ENCODE data around the gene VGLL4.
A peak's percentile ranks its signal among the peaks of the same experiment; 100 is the strongest.

Gene VGLL4

DNA sequence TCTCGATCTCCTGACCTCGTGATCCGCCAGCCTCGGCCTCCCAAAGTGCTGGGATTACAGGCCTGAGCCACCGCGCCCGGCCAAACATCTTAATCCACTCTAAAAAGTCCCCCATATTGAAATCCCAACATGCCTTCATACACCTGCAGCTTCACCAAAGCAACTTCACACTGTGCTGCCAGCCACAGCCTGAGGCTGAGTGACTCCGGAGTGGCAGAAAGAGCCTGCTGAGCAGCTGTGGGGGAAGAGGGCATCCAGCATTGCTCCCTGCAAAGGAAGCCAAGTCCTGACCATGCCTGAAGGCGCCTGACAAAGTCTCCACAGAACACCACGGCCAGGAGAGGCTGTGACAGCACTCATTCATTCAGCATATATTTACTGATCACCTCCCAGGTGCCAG lies 21.6 kb upstream of the VGLL4 start:
- no peak for TF ChIP-seq L3MBTL2 (conservative IDR thresholded peaks at IDR 0.05)
- TF ChIP-seq CTBP1 (IDR thresholded peaks at IDR 0.05; ENCODE audit: borderline replicate concordance), result no peak
- no peak for TF ChIP-seq FOXA1 (IDR thresholded peaks at IDR 0.05)
- no peak for TF ChIP-seq FOXK2 (IDR thresholded peaks at IDR 0.05)
- no peak for TF ChIP-seq ELF4 (IDR thresholded peaks at IDR 0.05)
- no peak for TF ChIP-seq NFRKB (IDR thresholded peaks at IDR 0.05)
- no peak for TF ChIP-seq SUZ12 (IDR thresholded peaks at IDR 0.05)
- no peak for TF ChIP-seq LEF1 (IDR thresholded peaks at IDR 0.05; ENCODE audit: borderline replicate concordance)
- TF ChIP-seq TARDBP (IDR thresholded peaks at IDR 0.05), result no peak
- no peak for TF ChIP-seq BHLHE40 (IDR thresholded peaks at IDR 0.05; ENCODE audit: borderline replicate concordance)
- TF ChIP-seq FOXM1 (IDR thresholded peaks at IDR 0.05; ENCODE audit: borderline replicate concordance), result no peak
- no peak for TF ChIP-seq ZNF384 (IDR thresholded peaks at IDR 0.05)
- TF ChIP-seq, protein P1, sequence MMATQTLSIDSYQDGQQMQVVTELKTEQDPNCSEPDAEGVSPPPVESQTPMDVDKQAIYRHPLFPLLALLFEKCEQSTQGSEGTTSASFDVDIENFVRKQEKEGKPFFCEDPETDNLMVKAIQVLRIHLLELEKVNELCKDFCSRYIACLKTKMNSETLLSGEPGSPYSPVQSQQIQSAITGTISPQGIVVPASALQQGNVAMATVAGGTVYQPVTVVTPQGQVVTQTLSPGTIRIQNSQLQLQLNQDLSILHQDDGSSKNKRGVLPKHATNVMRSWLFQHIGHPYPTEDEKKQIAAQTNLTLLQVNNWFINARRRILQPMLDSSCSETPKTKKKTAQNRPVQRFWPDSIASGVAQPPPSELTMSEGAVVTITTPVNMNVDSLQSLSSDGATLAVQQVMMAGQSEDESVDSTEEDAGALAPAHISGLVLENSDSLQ (IDR thresholded peaks at IDR 0.05), result no peak
- POLR2A ChIA-PET, result no interaction called here
- CTCF ChIA-PET, result no interaction called here
- no peak for DNase-seq (ENCODE audit: extremely low spot score)

DNA sequence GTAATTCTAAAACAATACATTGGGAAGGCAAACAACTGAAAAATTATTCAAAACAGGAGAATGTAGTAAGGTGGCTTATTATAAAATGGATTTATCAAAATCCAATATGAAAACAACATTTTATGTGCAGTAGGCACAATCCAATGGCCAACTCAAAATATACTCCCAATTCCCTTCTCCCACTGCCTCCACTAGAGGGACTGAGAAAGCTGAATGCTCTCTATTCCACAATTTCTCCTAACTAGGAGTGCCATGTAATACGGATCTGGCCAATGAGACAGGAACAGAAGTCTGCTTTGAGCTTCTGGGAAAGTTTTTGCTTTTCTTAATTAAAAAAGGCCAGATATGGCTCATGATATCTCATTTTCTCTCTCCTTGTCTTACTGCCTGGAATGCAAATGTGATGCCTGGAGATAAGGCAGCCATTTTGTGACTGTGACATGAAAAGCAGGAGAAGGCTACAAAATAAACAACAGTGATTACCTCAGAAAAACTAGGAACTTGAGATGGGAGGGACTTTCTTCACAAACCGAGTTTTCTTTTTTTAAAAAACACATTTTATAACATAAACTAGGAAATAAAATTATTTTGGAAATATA lies 18.8 kb upstream of the VGLL4 start:
- no peak for TF ChIP-seq HDGF (IDR thresholded peaks at IDR 0.05; ENCODE audit: borderline replicate concordance)
- TF ChIP-seq SUZ12 (IDR thresholded peaks at IDR 0.05), result no peak
- no peak for TF ChIP-seq LEF1 (IDR thresholded peaks at IDR 0.05; ENCODE audit: borderline replicate concordance)
- no peak for TF ChIP-seq ZNF384 (IDR thresholded peaks at IDR 0.05)
- no peak for TF ChIP-seq FOXK2 (IDR thresholded peaks at IDR 0.05)
- TF ChIP-seq BHLHE40 (IDR thresholded peaks at IDR 0.05; ENCODE audit: borderline replicate concordance), result no peak
- POLR2A ChIA-PET, result no interaction called here
- DNase-seq (ENCODE audit: extremely low spot score), result peak; percentile 32
- CTCF ChIA-PET, result no interaction called here

DNA sequence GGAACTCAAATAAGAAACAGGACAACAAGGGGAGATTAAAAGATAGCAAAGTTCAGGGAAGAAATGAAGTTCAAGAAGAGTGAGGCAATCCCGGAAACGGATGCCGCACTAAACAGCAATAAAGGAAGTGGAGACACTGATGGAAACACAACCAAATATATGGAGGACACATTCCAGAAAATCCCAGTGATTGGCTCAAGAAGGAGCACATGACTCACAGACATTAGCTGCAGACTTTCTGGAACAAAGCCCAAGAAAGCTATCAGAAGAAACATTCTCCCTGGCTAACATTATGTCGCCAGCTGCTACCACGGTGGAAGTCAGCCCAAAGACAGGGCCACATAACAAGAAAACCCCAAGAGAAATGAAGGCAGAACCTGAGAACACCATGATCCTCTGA lies 18.1 kb upstream of the VGLL4 start:
- POLR2A ChIA-PET, result no interaction called here
- TF ChIP-seq ZNF384 (IDR thresholded peaks at IDR 0.05) (no peak), NFRKB (IDR thresholded peaks at IDR 0.05) (no peak)
- DNase-seq (ENCODE audit: extremely low spot score), result no peak
- CTCF ChIA-PET, result no interaction called here

DNA sequence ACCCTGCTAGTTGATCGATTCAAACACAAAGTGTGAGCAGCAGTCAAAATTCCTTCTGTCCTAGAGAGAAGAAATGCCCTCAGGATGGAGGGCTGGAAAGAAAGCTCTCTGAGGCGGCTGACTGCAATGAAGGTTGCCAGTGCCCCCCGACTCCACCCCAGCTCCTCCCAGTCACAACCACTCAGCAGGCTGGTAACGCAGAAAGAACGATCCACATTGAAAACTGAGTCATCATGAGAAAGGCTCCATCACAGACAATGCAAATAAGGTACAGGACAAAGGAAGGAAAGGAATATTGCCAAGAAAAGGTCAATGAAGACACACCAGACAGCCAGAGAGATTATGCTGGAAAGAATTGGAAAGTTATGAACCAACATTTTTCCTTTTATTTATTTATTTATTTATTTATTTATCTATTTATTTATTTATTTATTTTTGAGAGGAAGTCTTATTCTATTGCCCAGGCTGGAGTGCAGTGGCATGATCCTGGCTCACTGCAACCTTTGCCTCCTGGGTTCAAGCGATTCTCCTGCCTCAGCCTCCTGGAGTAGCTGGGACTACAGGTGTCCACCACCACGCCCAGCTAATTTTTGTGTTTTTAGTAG lies 17.4 kb upstream of the VGLL4 start:
- no peak for DNase-seq (ENCODE audit: extremely low spot score)
- TF ChIP-seq FOXM1 (IDR thresholded peaks at IDR 0.05; ENCODE audit: borderline replicate concordance), result no peak
- no peak for TF ChIP-seq FOXA1 (IDR thresholded peaks at IDR 0.05)
- TF ChIP-seq ARNT (IDR thresholded peaks at IDR 0.05), result no peak
- no peak for TF ChIP-seq LEF1 (IDR thresholded peaks at IDR 0.05; ENCODE audit: borderline replicate concordance)
- no peak for TF ChIP-seq HDGF (IDR thresholded peaks at IDR 0.05; ENCODE audit: borderline replicate concordance)
- TF ChIP-seq L3MBTL2 (conservative IDR thresholded peaks at IDR 0.05), result no peak
- no peak for TF ChIP-seq NFRKB (IDR thresholded peaks at IDR 0.05)
- no peak for TF ChIP-seq SUZ12 (IDR thresholded peaks at IDR 0.05)
- no peak for TF ChIP-seq ZNF384 (IDR thresholded peaks at IDR 0.05)
- TF ChIP-seq SP1 (IDR thresholded peaks at IDR 0.05), result no peak
- TF ChIP-seq FOXK2 (IDR thresholded peaks at IDR 0.05), result no peak
- no peak for TF ChIP-seq BHLHE40 (IDR thresholded peaks at IDR 0.05; ENCODE audit: borderline replicate concordance)
- TF ChIP-seq, protein P1 (IDR thresholded peaks at IDR 0.05), result no peak
- no peak for TF ChIP-seq ELF4 (IDR thresholded peaks at IDR 0.05)
- TF ChIP-seq CTBP1 (IDR thresholded peaks at IDR 0.05; ENCODE audit: borderline replicate concordance), result no peak
- TF ChIP-seq TARDBP (IDR thresholded peaks at IDR 0.05), result no peak
- CTCF ChIA-PET, result no interaction called here
- POLR2A ChIA-PET, result no interaction called here

DNA sequence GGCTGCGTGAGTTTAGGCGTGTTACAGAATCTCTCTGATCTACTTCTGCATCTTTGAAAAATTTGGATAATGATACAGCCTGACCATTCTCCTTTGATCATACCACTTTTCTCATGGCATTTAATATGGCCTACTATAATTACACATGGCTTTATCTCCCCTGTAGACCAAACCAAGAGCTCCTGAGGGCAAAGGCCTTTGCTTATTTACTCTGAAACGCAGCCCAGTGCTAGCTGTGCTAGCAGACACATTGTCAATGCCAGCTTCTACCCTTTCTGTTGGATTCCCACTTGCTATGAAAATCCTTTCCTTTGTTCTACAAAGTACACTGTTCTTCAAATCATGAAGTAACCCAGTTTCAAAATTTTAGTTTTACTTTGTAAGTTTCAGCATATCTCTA lies 16.5 kb upstream of the VGLL4 start:
- ChIA-PET CTCF (no interaction called here), POLR2A (no interaction called here)
- TF ChIP-seq SUZ12 (IDR thresholded peaks at IDR 0.05) (no peak), L3MBTL2 (conservative IDR thresholded peaks at IDR 0.05) (no peak), SP1 (IDR thresholded peaks at IDR 0.05) (no peak), CTBP1 (IDR thresholded peaks at IDR 0.05; ENCODE audit: borderline replicate concordance) (no peak), FOXA1 (IDR thresholded peaks at IDR 0.05) (no peak), FOXK2 (IDR thresholded peaks at IDR 0.05) (no peak), ARNT (IDR thresholded peaks at IDR 0.05) (no peak), ZNF384 (IDR thresholded peaks at IDR 0.05) (no peak), BHLHE40 (IDR thresholded peaks at IDR 0.05; ENCODE audit: borderline replicate concordance) (no peak), FOXM1 (IDR thresholded peaks at IDR 0.05; ENCODE audit: borderline replicate concordance) (no peak), TARDBP (IDR thresholded peaks at IDR 0.05) (no peak), LEF1 (IDR thresholded peaks at IDR 0.05; ENCODE audit: borderline replicate concordance) (no peak), HDGF (IDR thresholded peaks at IDR 0.05; ENCODE audit: borderline replicate concordance) (no peak), NFRKB (IDR thresholded peaks at IDR 0.05) (no peak), ELF4 (IDR thresholded peaks at IDR 0.05) (no peak)
- TF ChIP-seq, protein P1 (IDR thresholded peaks at IDR 0.05), result no peak
- no peak for DNase-seq (ENCODE audit: extremely low spot score)

DNA sequence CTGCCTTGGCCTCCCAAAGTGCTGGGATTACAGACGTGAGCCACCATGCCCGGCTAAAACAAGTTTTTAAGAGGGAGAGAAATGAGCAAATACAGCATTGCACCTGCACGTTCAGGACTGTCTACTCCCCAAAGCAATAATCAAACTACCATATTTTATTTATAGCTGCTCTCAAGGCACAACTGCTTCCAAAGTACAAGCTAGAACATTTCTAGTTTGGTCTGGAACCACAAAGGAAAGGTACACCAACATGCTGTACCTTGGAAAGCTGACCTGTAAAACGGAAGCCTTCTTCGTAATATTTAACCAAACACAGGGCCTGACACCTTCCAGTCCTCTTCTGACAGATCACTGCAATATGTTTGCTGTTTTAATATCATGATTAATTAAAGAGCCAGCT lies 14.5 kb upstream of the VGLL4 start:
- POLR2A ChIA-PET, result no interaction called here

More for the DNA sequence above, 14.5 kb upstream of the VGLL4 start:
- CTCF ChIA-PET, result no interaction called here
- TF ChIP-seq BHLHE40 (IDR thresholded peaks at IDR 0.05; ENCODE audit: borderline replicate concordance) (no peak), ARNT (IDR thresholded peaks at IDR 0.05) (no peak), LEF1 (IDR thresholded peaks at IDR 0.05; ENCODE audit: borderline replicate concordance) (no peak), TARDBP (IDR thresholded peaks at IDR 0.05) (no peak), ZNF384 (IDR thresholded peaks at IDR 0.05) (no peak)
- TF ChIP-seq, protein P1 (IDR thresholded peaks at IDR 0.05), result no peak
- no peak for DNase-seq (ENCODE audit: extremely low spot score)
